H7 (cell line): ENCODE measurements around the gene CLTRN. TPM values are rescaled to one million over a fixed set of nuclear protein-coding genes. Genes with fewer than 3 reads are reported as not detected.

Experiments
- DNase-seq: peaks from one replicate; pipeline ENCODE4 v3.0.0; 2012
- H3K27me3 ChIP-seq: 2 replicates; pipeline ENCODE4 v1.6.0; 2011; ENCODE audit warnings: mild to moderate bottlenecking, low read length; ENCODE audit not compliant: control insufficient read depth, insufficient read depth
- H3K36me3 ChIP-seq: replicated peaks from 2 replicates; pipeline ENCODE4 v1.5.1; 2011; ENCODE audit warnings: low read length; ENCODE audit not compliant: control insufficient read depth, insufficient read depth
- H3K4me3 ChIP-seq: 2 replicates; pipeline ENCODE4 v1.5.1; 2011; ENCODE audit warnings: low read depth, mild to moderate bottlenecking, control low read depth, low read length, moderate library complexity; ENCODE audit not compliant: insufficient read depth
- total RNA-seq: library from RNA; depleted of rRNA; stranded (reverse); fragments of >200 nt; shearing (Covaris generic); gene quantifications from 2 replicates; pipeline ENCODE4 v1.2.3, GENCODE V29; 2014

CLTRN gene
- total RNA-seq, 1 experiment from 2014 or later, result 0.73 TPM

- H3K36me3 ChIP-seq, result no peaks in the 10 kb centered on the region
- no peak overlapping the region for H3K4me3 ChIP-seq
- no peak for DNase-seq
- no peaks in the 10 kb centered on the region for H3K27me3 ChIP-seq
Observed at GRCh38 chrX:15623054-15623453, 41.6 kb downstream of the CLTRN start.

- no peaks in the 10 kb centered on the region for H3K36me3 ChIP-seq
- no peak overlapping the region for H3K4me3 ChIP-seq
- no peaks in the 10 kb centered on the region; the same call in 1 of the 2 replicates for H3K27me3 ChIP-seq
- peak; percentile 10 for DNase-seq
Observed at GRCh38 chrX:15619053-15619755, 45.4 kb downstream of the CLTRN start.

DNA sequence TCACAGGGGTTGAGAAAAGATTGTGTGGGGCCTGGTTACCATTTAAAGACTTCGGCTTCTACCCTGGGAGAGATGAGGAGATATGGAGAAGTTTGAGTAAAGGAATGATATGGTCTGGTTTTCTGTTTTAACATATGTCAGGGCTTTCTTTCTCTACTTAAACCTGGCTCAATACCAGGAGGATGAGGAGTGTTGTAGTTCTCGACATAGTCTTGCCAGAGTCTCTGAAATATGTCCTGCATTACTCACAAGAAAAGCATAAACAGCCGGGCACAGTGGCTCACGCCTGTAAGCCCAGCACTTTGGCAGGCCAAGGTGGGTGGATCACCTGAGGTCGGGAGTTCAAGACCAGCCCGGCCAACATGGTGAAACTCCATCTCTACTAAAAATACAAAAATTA lies 47.5 kb downstream of the CLTRN start:
- no peak for DNase-seq
- Histone ChIP-seq H3K36me3 (no peaks in the 10 kb centered on the region), H3K27me3 (no peaks in the 10 kb centered on the region; the same call in 1 of the 2 replicates)

GRCh38 chrX:15616531-15616930 lies 48.1 kb downstream of the CLTRN start:
- Histone ChIP-seq H3K27me3 (no peaks in the 10 kb centered on the region; the same call in 1 of the 2 replicates), H3K36me3 (no peaks in the 10 kb centered on the region), H3K4me3 (no peak overlapping the region)
- no peak for DNase-seq

More for the DNA sequence above, 47.5 kb downstream of the CLTRN start:
- H3K4me3 ChIP-seq, result no peak overlapping the region

- no peaks in the 10 kb centered on the region for H3K36me3 ChIP-seq
- H3K4me3 ChIP-seq, result no peak overlapping the region
- H3K27me3 ChIP-seq, result no peaks in the 10 kb centered on the region
- no peak for DNase-seq
Observed at GRCh38 chrX:15607067-15607466, 57.5 kb downstream of the CLTRN start.

DNA sequence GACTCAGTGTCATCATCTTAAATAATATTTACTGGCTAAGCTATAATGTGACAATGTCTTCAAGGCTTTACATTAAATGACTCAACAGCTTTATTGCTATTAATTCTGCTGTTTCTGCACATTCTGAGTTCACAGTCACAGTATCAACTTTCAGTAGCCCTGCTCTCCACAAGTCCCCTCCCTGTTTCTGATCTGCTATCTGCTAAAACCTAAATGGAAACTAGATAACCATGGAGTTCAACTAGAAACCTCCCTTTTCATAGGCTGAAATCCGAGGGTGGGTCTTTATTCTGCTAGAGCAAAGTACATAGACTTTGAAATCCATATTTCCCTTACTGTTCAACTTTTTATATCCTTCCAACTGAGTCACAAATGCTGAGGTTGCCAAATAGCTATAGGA lies 58.5 kb downstream of the CLTRN start:
- Histone ChIP-seq H3K4me3 (no peak overlapping the region), H3K36me3 (no peaks in the 10 kb centered on the region), H3K27me3 (no peaks in the 10 kb centered on the region)
- no peak for DNase-seq

- H3K4me3 ChIP-seq, result no peak overlapping the region
Observed at GRCh38 chrX:15605226-15605625, 59.4 kb downstream of the CLTRN start.

GRCh38 chrX:15602761-15603160 lies 61.8 kb downstream of the CLTRN start:
- H3K4me3 ChIP-seq, result no peak overlapping the region
- no peaks in the 10 kb centered on the region for H3K27me3 ChIP-seq
- DNase-seq, result no peak
- no peaks in the 10 kb centered on the region for H3K36me3 ChIP-seq

More at GRCh38 chrX:15605226-15605625, 59.4 kb downstream of the CLTRN start:
- DNase-seq, result no peak
- Histone ChIP-seq H3K36me3 (no peaks in the 10 kb centered on the region), H3K27me3 (no peaks in the 10 kb centered on the region)

DNA sequence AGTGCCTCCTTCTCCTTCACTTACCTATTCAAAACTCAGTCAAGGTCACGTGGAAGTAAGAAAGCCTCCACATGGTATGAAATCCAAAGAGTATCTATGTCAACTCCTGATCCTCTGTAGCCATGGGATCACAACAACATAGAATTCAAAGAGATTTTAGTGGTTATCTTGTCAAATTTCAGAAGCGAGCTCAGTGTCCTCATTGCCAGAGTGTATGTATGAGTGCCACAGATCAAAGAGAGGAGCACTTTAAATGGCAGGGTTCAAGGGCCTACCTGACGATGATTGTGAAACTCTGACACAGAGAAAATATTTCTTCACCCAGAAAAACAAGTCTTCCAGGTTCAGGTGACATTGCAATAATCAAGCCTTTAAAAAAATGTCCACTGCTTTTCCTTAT lies 62.7 kb downstream of the CLTRN start:
- H3K36me3 ChIP-seq, result no peaks in the 10 kb centered on the region
- no peaks in the 10 kb centered on the region for H3K27me3 ChIP-seq
- H3K4me3 ChIP-seq, result no peak overlapping the region
- no peak for DNase-seq

DNA sequence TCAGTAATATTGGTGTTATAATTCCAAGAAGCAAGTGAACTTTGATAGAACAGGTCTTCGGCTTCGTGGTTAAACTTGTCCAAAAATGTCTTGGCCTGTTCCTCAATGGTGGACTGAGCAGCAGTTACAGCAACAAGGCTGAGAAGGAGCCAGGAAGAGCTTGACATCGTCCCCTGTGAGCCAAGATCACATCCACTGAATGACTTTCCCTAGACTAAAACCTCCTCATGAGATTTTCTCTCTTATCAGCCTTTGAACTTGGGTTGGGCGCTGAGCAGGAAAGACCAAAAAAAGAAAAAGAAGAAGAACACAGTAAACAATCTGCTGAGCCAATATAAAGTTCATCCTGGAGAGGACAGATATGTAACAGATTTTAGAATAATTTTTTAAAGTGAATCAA lies 63.9 kb downstream of the CLTRN start, which contains the start of gene ACE2:
Gene ACE2 (minus strand): TSS at position 216 of the 400 bp plus-strand sequence. CDS start 49 bp downstream, at position 167.
- H3K27me3 ChIP-seq, result no peaks in the 10 kb centered on the region
- H3K4me3 ChIP-seq, result no peak within 1 kb of the TSS
- no peak for DNase-seq
- H3K36me3 ChIP-seq, result no peaks in the 10 kb centered on the region

DNA sequence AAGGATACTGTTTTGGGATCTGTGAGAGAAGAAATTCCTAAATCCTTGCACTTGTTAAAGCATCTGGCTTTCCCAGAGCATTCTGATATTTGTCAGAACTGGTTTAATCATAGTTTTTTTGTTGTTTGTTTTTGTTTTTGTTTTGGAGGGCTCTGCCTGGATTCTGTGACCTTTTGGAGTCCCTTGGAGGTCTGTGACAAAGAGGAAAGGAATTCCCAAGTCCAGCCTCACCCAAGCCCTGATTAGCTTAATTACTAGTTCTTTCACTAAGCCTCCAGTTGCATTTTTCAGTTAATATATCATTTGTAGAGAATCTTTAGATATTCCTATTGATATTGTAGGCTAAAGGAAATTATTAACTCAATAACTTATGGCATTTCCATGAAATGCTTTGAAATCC lies 64.6 kb downstream of the CLTRN start:
- H3K27me3 ChIP-seq, result no peaks in the 10 kb centered on the region
- DNase-seq, result no peak
- H3K4me3 ChIP-seq, result no peak overlapping the region
- H3K36me3 ChIP-seq, result no peaks in the 10 kb centered on the region

- DNase-seq, result no peak
- Histone ChIP-seq H3K36me3 (no peaks in the 10 kb centered on the region), H3K27me3 (no peaks in the 10 kb centered on the region), H3K4me3 (no peak overlapping the region)
Observed at GRCh38 chrX:15599461-15599860, 65.1 kb downstream of the CLTRN start.

GRCh38 chrX:15598026-15598425 lies 66.6 kb downstream of the CLTRN start:
- DNase-seq, result no peak
- Histone ChIP-seq H3K4me3 (no peak overlapping the region), H3K36me3 (no peaks in the 10 kb centered on the region), H3K27me3 (no peaks in the 10 kb centered on the region)

DNA sequence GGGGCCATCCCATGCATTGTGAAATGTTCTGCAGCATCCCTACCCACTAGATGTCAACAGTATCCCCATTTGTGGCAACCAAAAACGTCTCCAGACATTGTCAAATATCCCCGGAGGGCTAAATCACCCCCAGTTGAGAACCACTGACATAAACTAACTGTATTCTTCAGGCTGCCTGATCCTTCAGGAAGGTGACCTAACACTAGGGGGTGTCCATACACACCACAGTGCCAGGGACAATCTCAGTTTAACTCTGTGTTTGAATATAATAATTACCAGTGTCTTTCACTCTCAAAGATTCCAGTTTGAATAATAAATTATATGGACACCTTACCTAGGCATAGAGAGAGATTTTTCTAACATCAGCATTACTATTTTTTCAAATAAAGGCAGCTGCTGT lies 70.2 kb downstream of the CLTRN start:
- no peak for DNase-seq
- no peaks in the 10 kb centered on the region for H3K36me3 ChIP-seq
- H3K4me3 ChIP-seq, result no peak overlapping the region
- no peaks in the 10 kb centered on the region for H3K27me3 ChIP-seq

DNA sequence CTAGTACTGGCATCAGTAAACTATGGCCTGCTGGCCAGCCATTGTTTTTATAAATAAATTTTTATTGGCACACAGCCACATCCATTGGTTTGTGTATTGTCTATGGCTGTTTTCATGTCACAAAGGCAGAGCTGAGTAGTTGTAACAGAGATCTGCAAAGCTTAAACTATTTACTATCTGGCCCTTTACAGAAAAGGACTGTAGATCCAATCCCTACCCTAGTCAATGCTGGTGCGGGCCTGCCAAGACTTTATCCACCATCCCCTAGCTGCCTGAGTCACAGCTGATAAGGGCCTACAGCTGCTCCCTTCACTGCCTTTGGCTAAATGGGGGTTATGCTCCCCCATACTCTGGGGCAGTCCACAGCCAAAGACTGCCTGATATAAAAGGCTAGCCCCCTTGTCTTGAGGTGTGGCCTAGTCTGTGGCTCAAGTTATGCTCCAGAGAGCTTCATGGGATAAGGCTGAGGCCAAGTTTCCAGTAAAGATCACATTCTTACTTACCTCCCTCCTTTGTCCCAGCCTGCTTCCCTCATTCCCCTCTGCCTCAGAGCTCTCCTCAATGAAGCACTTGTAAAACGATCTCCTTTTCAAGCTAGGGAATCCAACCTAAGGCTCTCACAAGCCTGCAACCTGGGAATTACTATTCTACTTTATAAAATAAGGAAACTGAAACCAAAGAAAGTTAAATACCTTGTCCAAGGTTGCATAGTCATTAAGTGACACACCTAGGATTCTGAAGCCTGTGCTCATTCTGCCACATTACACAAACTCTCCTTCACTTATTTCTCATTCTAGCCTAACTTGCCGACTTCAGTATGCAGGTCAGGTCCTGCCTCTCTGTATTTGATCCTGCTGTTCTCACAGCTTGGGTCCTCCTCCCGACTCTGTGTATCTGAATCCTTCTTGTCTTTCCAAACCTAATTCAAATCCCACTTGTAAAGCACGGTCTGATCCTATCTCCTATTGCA lies 84.5 kb downstream of the CLTRN start:
- H3K27me3 ChIP-seq, result no peaks in the 10 kb centered on the region
- no peak overlapping the region for H3K4me3 ChIP-seq
- no peak for DNase-seq
- no peaks in the 10 kb centered on the region for H3K36me3 ChIP-seq
